ENCODE data around the gene NCF2.

- TF ChIP-seq CTCF (conservative IDR thresholded peaks at IDR 0.05) (no peak), EZH2 (IDR thresholded peaks at IDR 0.05; ENCODE audit: low read depth) (no peak)
These were observed 20.8 kb upstream of the NCF2 start for GRCh38 chr1:183611021-183611420.
